ENCODE measurements around the gene ARPIN. TPM values are rescaled to one million over a fixed set of nuclear protein-coding genes. Genes with fewer than 3 reads are reported as not detected.
"Not testable (repeated sequence)": the region's sequence is repeated elsewhere in the genome, so short reads cannot be mapped to it uniquely, and the experiment has no call there.

Gene ARPIN
- total RNA-seq, 1 donor from 2014 or later, result 29.8 TPM

DNA sequence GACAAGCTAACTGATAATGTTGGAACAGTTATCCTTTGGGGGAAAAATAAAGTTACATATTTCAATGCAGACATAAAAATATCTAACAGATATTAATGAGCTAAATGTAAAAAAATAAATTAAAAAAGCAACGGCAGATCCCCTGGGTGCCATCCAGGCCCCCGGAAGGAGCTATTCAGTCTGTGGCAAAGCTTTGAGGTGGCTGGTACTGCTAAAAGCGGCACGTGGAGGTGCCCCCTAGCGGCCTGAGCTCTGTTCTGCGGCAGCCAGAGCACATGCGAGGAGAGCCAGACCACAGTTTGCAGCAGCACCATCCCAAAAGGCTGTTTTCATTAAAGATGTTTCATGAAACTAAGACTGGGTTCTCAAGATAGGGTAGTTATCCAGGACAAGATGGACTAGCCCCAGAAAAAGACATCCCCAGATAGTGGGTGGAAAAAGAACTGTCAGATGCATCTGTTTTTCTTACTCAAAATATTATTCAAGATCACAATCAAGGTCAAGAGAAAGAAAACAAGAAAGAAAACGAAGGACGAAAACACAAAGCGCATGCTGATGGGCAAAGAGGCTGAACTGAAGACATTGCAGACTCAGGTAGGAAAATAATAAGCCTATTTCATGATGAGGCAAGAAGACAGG is 37.7 kb downstream of the ARPIN start:
- H3K27ac ChIP-seq, result no peak overlapping the region
- no peaks in the 10 kb centered on the region for H3K27me3 ChIP-seq
- H3K4me1 ChIP-seq, result no peaks in the 10 kb centered on the region
- H3K9me3 ChIP-seq, result no peaks in the 10 kb centered on the region
- no peak overlapping the region for H3K4me3 ChIP-seq
- peak; percentile 19 to 90 for DNase-seq (ENCODE audit: low spot score in 2 of 2)
- intact Hi-C loops (cut with DNase I), result loop anchor here (1.0 kb wide), 1 partner anchor 115 kb away; no protein-coding TSS in a partner anchor
- peak; percentile 84 to 95 (median 89) for TF ChIP-seq CTCF (IDR thresholded peaks at IDR 0.05)
- peaks cover 29 to 54% of the 10 kb centered on the region in 2 donors for H3K36me3 ChIP-seq

DNA sequence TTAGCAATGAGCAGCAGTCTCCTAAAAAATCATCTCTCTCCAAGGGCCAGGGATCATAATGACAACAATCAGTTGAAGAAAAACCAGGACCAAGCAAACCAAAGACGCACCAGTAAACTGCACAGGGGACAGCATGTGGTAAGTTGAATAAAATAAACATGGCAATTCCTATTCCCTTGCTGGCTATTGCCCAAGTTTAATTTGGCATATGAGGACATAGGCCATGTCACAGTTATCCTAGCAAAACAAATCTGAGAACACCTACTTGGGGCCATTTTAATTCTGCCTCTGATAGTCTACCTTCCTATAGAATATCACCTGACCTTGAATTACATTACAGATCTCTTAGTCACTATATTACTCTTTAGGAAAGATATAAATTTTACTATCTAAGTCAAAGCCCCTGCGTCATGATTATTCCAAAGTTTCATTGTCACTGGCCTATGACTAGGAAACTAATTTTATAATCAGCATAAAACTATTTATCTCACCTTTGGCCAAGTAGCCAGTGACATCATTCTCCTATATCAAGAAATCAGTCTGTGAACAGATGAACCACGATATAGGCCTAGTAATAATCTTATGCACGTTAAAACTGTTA is 42.0 kb downstream of the ARPIN start:
- no peaks in the 10 kb centered on the region for H3K9me3 ChIP-seq
- intact Hi-C loops (cut with DNase I), result no loop called here
- no peak for DNase-seq (ENCODE audit: low spot score in 2 of 2)
- H3K36me3 ChIP-seq, result peaks cover 24 to 33% of the 10 kb centered on the region in 2 donors
- H3K4me3 ChIP-seq, result no peak overlapping the region
- no peak overlapping the region for H3K27ac ChIP-seq
- H3K27me3 ChIP-seq, result no peaks in the 10 kb centered on the region
- no peak for TF ChIP-seq CTCF (IDR thresholded peaks at IDR 0.05)
- H3K4me1 ChIP-seq, result no peaks in the 10 kb centered on the region

- Histone ChIP-seq H3K9me3 (no peaks in the 10 kb centered on the region), H3K36me3 (peaks cover 29 to 30% of the 10 kb centered on the region in 2 donors), H3K27me3 (no peaks in the 10 kb centered on the region), H3K4me1 (no peaks in the 10 kb centered on the region), H3K4me3 (no peak overlapping the region), H3K27ac (no peak overlapping the region)
- DNase-seq (ENCODE audit: low spot score in 2 of 2), result no peak
- intact Hi-C loops (cut with DNase I), result no loop called here
- TF ChIP-seq CTCF (IDR thresholded peaks at IDR 0.05), result no peak
Measured at GRCh38 chr15:89870006-89870405, 42.7 kb downstream of the ARPIN start.

DNA sequence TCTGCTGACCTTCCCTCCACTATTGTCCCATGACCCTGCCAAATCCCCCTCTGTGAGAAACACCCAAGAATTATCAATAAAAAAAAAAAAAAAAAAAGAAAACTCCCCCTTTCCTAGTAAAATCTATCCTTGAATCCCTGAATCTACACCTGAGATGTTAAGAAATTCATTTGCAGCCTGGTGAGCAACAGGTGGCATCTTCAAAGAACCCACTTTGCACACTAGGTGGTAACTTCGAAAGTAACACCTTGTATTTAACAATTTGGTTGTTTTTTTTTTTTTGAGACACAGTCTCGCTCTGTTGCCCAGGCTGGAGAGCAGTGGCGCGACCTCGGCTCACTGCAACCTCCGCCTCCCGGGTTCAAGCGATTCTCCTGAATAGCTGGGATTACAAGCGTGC is 43.3 kb downstream of the ARPIN start:
- H3K4me1 ChIP-seq; H3K27ac ChIP-seq; DNase-seq (ENCODE audit: low spot score in 2 of 2); H3K4me3 ChIP-seq; intact Hi-C loops (cut with DNase I); H3K27me3 ChIP-seq; H3K9me3 ChIP-seq: not testable (repeated sequence)
- H3K36me3 ChIP-seq, result peaks cover 29 to 32% of the 10 kb centered on the region in 2 donors

- peaks cover 25 to 28% of the 10 kb centered on the region in 2 donors for H3K36me3 ChIP-seq
- no peak overlapping the region for H3K27ac ChIP-seq
- intact Hi-C loops (cut with DNase I), result no loop called here
- no peaks in the 10 kb centered on the region for H3K4me1 ChIP-seq
- no peaks in the 10 kb centered on the region for H3K27me3 ChIP-seq
- no peaks in the 10 kb centered on the region for H3K9me3 ChIP-seq
- no peak for DNase-seq (ENCODE audit: low spot score in 2 of 2)
- no peak for TF ChIP-seq CTCF (IDR thresholded peaks at IDR 0.05)
- H3K4me3 ChIP-seq, result no peak overlapping the region
Measured at GRCh38 chr15:89864958-89865739, 47.6 kb downstream of the ARPIN start.

- Histone ChIP-seq H3K4me3 (no peak overlapping the region), H3K9me3 (no peaks in the 10 kb centered on the region), H3K36me3 (peaks cover 23 to 26% of the 10 kb centered on the region in 2 donors), H3K27ac (no peak overlapping the region), H3K4me1 (no peaks in the 10 kb centered on the region), H3K27me3 (no peaks in the 10 kb centered on the region)
- intact Hi-C loops (cut with DNase I), result no loop called here
- DNase-seq (ENCODE audit: low spot score in 2 of 2), result no peak
- TF ChIP-seq CTCF (IDR thresholded peaks at IDR 0.05), result no peak
Measured at GRCh38 chr15:89863918-89864317, 48.8 kb downstream of the ARPIN start.

All from ascending aorta (tissue), 2 donors.